Psoas muscle (tissue), 8 donors: ENCODE measurements around the gene SLC35F3. TPM values are rescaled to one million over a fixed set of nuclear protein-coding genes. Genes with fewer than 3 reads are reported as not detected.

Experiments
- ATAC-seq, 4 donors: fragments of 200-7000 bp; cut with Tn5 transposase; one replicate each; pipeline ENCODE4 v1.9.1; 2020; ENCODE audit warnings: moderate library complexity in 3 of 4, mild to moderate bottlenecking in 2 of 4
- DNase-seq, 2 donors: peaks; one replicate each; pipeline ENCODE4 v3.0.0-alpha.2; 2020
- H3K27ac ChIP-seq: fragments of 200-600 bp; one replicate; pipeline ENCODE4 v1.8.0; 2022
- H3K27me3 ChIP-seq, 3 donors: fragments of 200-600 bp in 1 of 3; one replicate each; pipeline versions ENCODE4 v1.6.1 to v1.8.0; 2013 to 2022; ENCODE audit warnings: low read length in 2 of 3, mild to moderate bottlenecking in 2 of 3, moderate library complexity in 1 of 3; ENCODE audit not compliant: insufficient read depth in 3 of 3
- H3K36me3 ChIP-seq, 2 donors: fragments of 200-600 bp in 1 of 2; one replicate each; pipeline versions ENCODE4 v1.6.1 to v1.8.0; 2013 to 2022; ENCODE audit warnings: low read depth in 1 of 2, mild to moderate bottlenecking in 1 of 2, moderate library complexity in 1 of 2; ENCODE audit not compliant: insufficient read depth in 1 of 2
- H3K4me1 ChIP-seq: fragments of 200-600 bp; one replicate; pipeline ENCODE4 v1.8.0; 2022
- H3K4me3 ChIP-seq: fragments of 200-600 bp; one replicate; pipeline ENCODE4 v1.8.0; 2022; ENCODE audit warnings: mild to moderate bottlenecking
- H3K9me3 ChIP-seq: fragments of 200-600 bp; one replicate; pipeline ENCODE4 v1.8.0; 2022
- WGBS, 3 donors: extraction: QIAGEN DNeasy Blood & Tissue Kit; methylation state at CpG; one replicate each; pipeline versions ENCODE4 v1.1.6 to v1.1.7; 2013; 5-methylcytosine and 5-hydroxymethylcytosine counted together
- intact Hi-C, 2 donors: fragments of 100-400 bp; cut with DNase I; formaldehyde crosslinking; loops; one replicate each; pipeline versions ENCODE4 v1.11.0 to v1.14.2; 2022
- polyA plus RNA-seq, 3 donors: library from polyadenylated mRNA; stranded (reverse); fragments of 200-250 nt; gene quantifications; one replicate each; pipeline ENCODE4 v1.2.3, GENCODE V29; 2013
- total RNA-seq, 4 donors: library from RNA; stranded (reverse); fragmentation: NEBNext Ultra II Directional in 2 of 4; extraction: Animal tissue kit (Norgen Biotek cat#: 25700) in 2 of 4; gene quantifications; one replicate each; pipeline versions ENCODE4 v1.2.1 to v1.2.4, GENCODE V29; 2021 to 2023
- TF ChIP-seq, protein P1 (sequence below): fragments of 200-600 bp; IDR thresholded peaks from one replicate; pipeline ENCODE4 v1.8.0; 2022; ENCODE audit warnings: antibody characterized with exemption
- donor health status: healthy with polysubstance abuse.
- donor health status: DM: no; HTN: no; CAD: no; lungs with moderate emphysema.
- donor health status: Bipolar disorder and iron deficiency.
- donor health status: healthy.
- donor health status: DM: yes; HTN: yes; CAD: no.
- donor health status: DM: no; HTN: no; CAD: no.
- donor health status: DM: no; HTN: no; CAD: no.
- donor health status: DM: yes; HTN: yes; CAD: no.

SLC35F3 gene
- total and polyA plus RNA-seq, 7 donors = 0.01 to 0.16 (median 0.10) TPM; not detected in 3

DNA sequence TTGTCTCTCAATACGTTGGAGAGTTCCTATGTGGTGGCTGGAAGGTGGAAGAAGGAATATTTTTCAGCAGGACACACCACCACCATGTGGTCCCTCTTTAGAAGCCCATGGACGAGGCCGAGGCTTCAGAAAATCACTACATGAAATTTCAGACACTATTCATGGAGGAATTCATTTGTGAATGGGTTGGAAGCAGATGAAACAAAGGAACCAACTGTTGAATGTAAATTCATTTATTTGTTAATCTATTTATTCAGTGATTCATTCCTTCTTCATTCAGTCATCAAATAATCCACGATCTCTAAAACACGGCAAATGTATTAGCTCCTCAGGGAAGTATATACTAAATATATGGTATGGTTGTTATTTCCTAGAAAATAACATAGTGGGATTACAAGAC lies 12.2 kb downstream of the SLC35F3 start:
- no peaks in the 10 kb centered on the region for H3K4me1 ChIP-seq
- no peak for ATAC-seq
- no peaks in the 10 kb centered on the region for H3K9me3 ChIP-seq
- intact Hi-C loops = no loop called here
- no peak for DNase-seq
- H3K36me3 ChIP-seq = no peaks in the 10 kb centered on the region
- no peak overlapping the region for H3K4me3 ChIP-seq
- TF ChIP-seq, protein P1, sequence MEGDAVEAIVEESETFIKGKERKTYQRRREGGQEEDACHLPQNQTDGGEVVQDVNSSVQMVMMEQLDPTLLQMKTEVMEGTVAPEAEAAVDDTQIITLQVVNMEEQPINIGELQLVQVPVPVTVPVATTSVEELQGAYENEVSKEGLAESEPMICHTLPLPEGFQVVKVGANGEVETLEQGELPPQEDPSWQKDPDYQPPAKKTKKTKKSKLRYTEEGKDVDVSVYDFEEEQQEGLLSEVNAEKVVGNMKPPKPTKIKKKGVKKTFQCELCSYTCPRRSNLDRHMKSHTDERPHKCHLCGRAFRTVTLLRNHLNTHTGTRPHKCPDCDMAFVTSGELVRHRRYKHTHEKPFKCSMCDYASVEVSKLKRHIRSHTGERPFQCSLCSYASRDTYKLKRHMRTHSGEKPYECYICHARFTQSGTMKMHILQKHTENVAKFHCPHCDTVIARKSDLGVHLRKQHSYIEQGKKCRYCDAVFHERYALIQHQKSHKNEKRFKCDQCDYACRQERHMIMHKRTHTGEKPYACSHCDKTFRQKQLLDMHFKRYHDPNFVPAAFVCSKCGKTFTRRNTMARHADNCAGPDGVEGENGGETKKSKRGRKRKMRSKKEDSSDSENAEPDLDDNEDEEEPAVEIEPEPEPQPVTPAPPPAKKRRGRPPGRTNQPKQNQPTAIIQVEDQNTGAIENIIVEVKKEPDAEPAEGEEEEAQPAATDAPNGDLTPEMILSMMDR = no peak
- no peak overlapping the region for H3K27ac ChIP-seq
- WGBS, 3 donors = 72 to 79% (median 73%) methylated on average over 5 of the region's 5 CpGs
- H3K27me3 ChIP-seq = no peaks in the 10 kb centered on the region

DNA sequence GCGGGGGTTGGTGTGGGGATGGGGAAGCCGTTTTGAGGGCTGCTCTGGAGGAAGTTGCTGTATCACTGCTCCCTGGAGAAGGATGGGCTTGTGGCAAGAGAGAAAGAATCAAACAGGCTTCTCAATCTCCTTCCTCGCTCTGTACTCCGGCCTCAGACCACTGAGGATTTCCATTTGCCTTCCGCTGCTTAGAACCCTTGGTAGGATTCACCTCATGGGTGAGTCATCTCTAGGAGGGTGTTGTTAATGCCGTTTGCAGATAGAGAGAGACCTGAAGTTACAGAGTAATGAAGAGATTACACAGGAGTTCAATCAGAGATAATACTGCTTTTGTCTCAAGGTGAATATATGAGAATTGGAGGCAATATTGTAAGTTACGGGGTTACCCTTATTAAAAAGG lies 15.3 kb downstream of the SLC35F3 start:
- Histone ChIP-seq H3K4me3 (no peak overlapping the region), H3K4me1 (no peaks in the 10 kb centered on the region), H3K36me3 (no peaks in the 10 kb centered on the region), H3K27me3 (no peaks in the 10 kb centered on the region), H3K27ac (no peak overlapping the region), H3K9me3 (no peaks in the 10 kb centered on the region)
- DNase-seq (no peak), ATAC-seq (no peak)
- TF ChIP-seq, protein P1 = no peak
- intact Hi-C loops = no loop called here
- 78 to 83% (median 82%) methylated on average over 7 of the region's 7 CpGs for WGBS, 3 donors

GRCh38 chr1:233928123-233928522 lies 23.6 kb downstream of the SLC35F3 start:
- TF ChIP-seq, protein P1 = no peak
- 55 to 64% (median 57%) methylated on average over 2 of the region's 2 CpGs for WGBS, 3 donors
- no peak for ATAC-seq
- Histone ChIP-seq H3K27me3 (no peaks in the 10 kb centered on the region), H3K36me3 (no peaks in the 10 kb centered on the region), H3K4me1 (no peaks in the 10 kb centered on the region), H3K4me3 (no peak overlapping the region), H3K9me3 (peaks cover 3% of the 10 kb centered on the region), H3K27ac (no peak overlapping the region)
- no peak for DNase-seq
- intact Hi-C loops = no loop called here

- intact Hi-C loops = no loop called here
- no peak for DNase-seq
- no peaks in the 10 kb centered on the region for H3K4me1 ChIP-seq
- 90 to 98% (median 97%) methylated on average over 4 of the region's 4 CpGs for WGBS, 3 donors
- no peaks in the 10 kb centered on the region for H3K9me3 ChIP-seq
- H3K36me3 ChIP-seq = no peaks in the 10 kb centered on the region
- ATAC-seq = no peak
- H3K27ac ChIP-seq = no peak overlapping the region
- no peak overlapping the region for H3K4me3 ChIP-seq
- TF ChIP-seq, protein P1 = no peak
- H3K27me3 ChIP-seq = no peaks in the 10 kb centered on the region
Measured at GRCh38 chr1:233933339-233933738, 28.9 kb downstream of the SLC35F3 start.

DNA sequence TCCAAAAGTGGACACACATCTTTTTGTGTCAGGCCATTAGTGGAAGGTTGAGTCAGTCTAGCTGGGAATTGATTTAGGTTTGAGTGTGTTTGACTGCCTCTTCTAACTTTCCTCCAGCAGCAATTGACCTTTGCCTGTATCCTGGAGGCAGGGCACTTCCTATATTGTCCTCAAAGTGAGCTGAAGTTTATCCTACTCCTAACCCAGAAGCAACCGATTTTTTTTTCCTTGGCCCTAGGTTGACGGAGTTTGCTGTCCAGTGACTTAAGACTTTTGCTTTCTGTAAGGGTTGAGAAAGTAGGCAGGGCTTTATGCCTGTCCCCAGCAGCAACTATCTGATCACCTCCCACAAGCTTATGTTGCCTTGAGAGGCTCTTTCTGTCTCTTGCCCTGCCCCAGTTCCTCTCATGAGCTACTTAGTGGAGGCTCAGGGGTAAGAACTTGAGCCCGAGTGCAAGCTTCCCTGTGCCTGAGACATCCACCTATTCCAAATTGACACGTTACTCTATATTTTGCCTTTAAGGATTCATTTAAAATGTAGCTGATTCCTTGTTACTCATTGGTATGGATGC lies 30.9 kb downstream of the SLC35F3 start:
- Histone ChIP-seq H3K36me3 (no peaks in the 10 kb centered on the region), H3K9me3 (no peaks in the 10 kb centered on the region), H3K27me3 (no peaks in the 10 kb centered on the region), H3K4me1 (no peaks in the 10 kb centered on the region), H3K4me3 (no peak overlapping the region), H3K27ac (no peak overlapping the region)
- ATAC-seq (no peak), DNase-seq (no peak)
- intact Hi-C loops = no loop called here
- TF ChIP-seq, protein P1 = no peak
- 76 to 81% (median 77%) methylated on average over 4 of the region's 4 CpGs for WGBS, 3 donors
